HepG2 (cell line): Measurements from ENCODE around the gene FRMD4A. TPM values are rescaled to one million over a fixed set of nuclear protein-coding genes. Genes with fewer than 3 reads are reported as not detected.

Experiments used
- ATAC-seq: fragments of 200-7000 bp; cut with Tn5 transposase; 3 replicates; pipeline ENCODE4 v1.9.1; 2020; ENCODE audit warnings: mild to moderate bottlenecking, moderate library complexity
- BruUV-seq: library from RNA; stranded (reverse); fragments of 400-500 nt; replicated peaks from 2 replicates; lab custom pipeline; 2021; lab: Mats Ljungman, UMichigan
- CTCF ChIA-PET: fragments of 300-600 bp; formaldehyde crosslinking; extraction: SDS; loops from one replicate; lab custom pipeline; 2021; ENCODE audit warnings: low total read pairs, inconsistent platforms, low intra/inter-chr PET ratio; lab: Yijun Ruan, JAX
- POLR2A ChIA-PET: fragments of 350-600 bp; sonication (Branson Sonifier 250); formaldehyde crosslinking; loops from one replicate; lab custom pipeline; 2020; ENCODE audit warnings: antibody characterized with exemption, inconsistent platforms; lab: Yijun Ruan, JAX
- DNase-seq: peaks from one replicate; pipeline ENCODE4 v3.0.0-alpha.2; 2015; ENCODE audit warnings: low spot score
- FAIRE-seq: peaks from 3 replicates; lab custom pipeline; 2011; peaks lifted over from hg19 to GRCh38; lab: Jason Lieb, UNC
- H2AFZ ChIP-seq: one replicate; pipeline ENCODE4 v1.6.1; 2011; ENCODE audit warnings: low read length, inconsistent platforms
- H3K27ac ChIP-seq: fragments of 300-600 bp; 3 replicates; pipeline ENCODE4 v1.8.0; 2011; ENCODE audit warnings: mixed run types, mild to moderate bottlenecking, mixed read lengths, low read length, inconsistent platforms; ENCODE audit not compliant: insufficient read depth; ENCODE audit errors: extremely low read length
- H3K27me3 ChIP-seq, 2 experiments: fragments of 200-600 bp in 1 of 2; 2 replicates in 1 of 2; 3 replicates in 1 of 2; pipeline versions ENCODE4 v1.6.0 to v1.8.0; 2011; ENCODE audit warnings: low read length in 2 of 2, mild to moderate bottlenecking in 2 of 2, moderate library complexity in 2 of 2, inconsistent platforms in 1 of 2; ENCODE audit not compliant: insufficient read depth in 2 of 2, control insufficient read depth in 1 of 2
- H3K36me3 ChIP-seq, 2 experiments: fragments of 200-600 bp in 1 of 2; replicated peaks in 1 of 2; 2 replicates in 1 of 2; 3 replicates in 1 of 2; pipeline versions ENCODE4 v1.5.1 to v1.8.0; 2011; ENCODE audit warnings: low read length in 2 of 2, inconsistent platforms in 1 of 2; ENCODE audit not compliant: insufficient read depth in 2 of 2, control insufficient read depth in 1 of 2
- H3K4me1 ChIP-seq: 2 replicates; pipeline ENCODE4 v1.5.1; 2012; ENCODE audit warnings: low read length, inconsistent platforms; ENCODE audit not compliant: insufficient read depth
- H3K4me2 ChIP-seq: 2 replicates; pipeline ENCODE4 v1.6.0; 2011; ENCODE audit warnings: low read depth, low read length, inconsistent platforms
- H3K4me3 ChIP-seq, 3 experiments: fragments of 200-600 bp in 1 of 3; sonication (generic), shearing (Covaris generic) in 1 of 3; replicated peaks in 1 of 3; 2 replicates each; pipeline ENCODE4 v1.5.1; 2011 to 2016; ENCODE audit warnings: low read length in 3 of 3, inconsistent platforms in 2 of 3, low read depth in 2 of 3, mild to moderate bottlenecking in 2 of 3, control low read depth in 1 of 3, mixed read lengths in 1 of 3; ENCODE audit not compliant: insufficient read depth in 1 of 3
- H3K79me2 ChIP-seq: one replicate; pipeline ENCODE4 v1.6.1; 2011; ENCODE audit warnings: low read length, inconsistent platforms; ENCODE audit not compliant: insufficient read depth
- H3K9ac ChIP-seq: 2 replicates; pipeline ENCODE4 v1.6.0; 2011; ENCODE audit warnings: mild to moderate bottlenecking, low read depth, low read length, inconsistent platforms; ENCODE audit not compliant: insufficient read depth
- H3K9me3 ChIP-seq: 2 replicates; pipeline ENCODE4 v1.5.1; 2012; ENCODE audit warnings: mild to moderate bottlenecking, low read length
- H4K20me1 ChIP-seq: 2 replicates; pipeline ENCODE4 v1.6.0; 2011; ENCODE audit warnings: inconsistent platforms, mild to moderate bottlenecking, low read length, moderate library complexity; ENCODE audit not compliant: insufficient read depth
- CCDC6 ChIP-seq: sonication (generic); formaldehyde crosslinking; IDR thresholded peaks from 2 replicates; pipeline ENCODE4 v1.8.1; 2022; ENCODE audit warnings: mild to moderate bottlenecking, missing genetic modification reagents, moderate library complexity
- HINFP ChIP-seq: sonication (generic); formaldehyde crosslinking; IDR thresholded peaks from 2 replicates; pipeline ENCODE4 v1.4.0; 2020; ENCODE audit warnings: low read depth, mild to moderate bottlenecking, missing genetic modification reagents
- HOXA3 ChIP-seq: sonication (generic); formaldehyde crosslinking; IDR thresholded peaks from 2 replicates; pipeline ENCODE4 v1.5.0; 2020; ENCODE audit warnings: missing genetic modification reagents
- KDM2A ChIP-seq: sonication (generic); formaldehyde crosslinking; IDR thresholded peaks from 2 replicates; pipeline ENCODE4 v1.4.0; 2020; ENCODE audit warnings: low read depth, missing genetic modification reagents, borderline replicate concordance
- MEIS2 ChIP-seq: sonication (generic); formaldehyde crosslinking; IDR thresholded peaks from 2 replicates; pipeline ENCODE4 v1.9.0; 2021; ENCODE audit warnings: mild to moderate bottlenecking, missing genetic modification reagents
- PAX8 ChIP-seq: sonication (generic); formaldehyde crosslinking; IDR thresholded peaks from 2 replicates; pipeline ENCODE4 v1.8.0; 2022; ENCODE audit warnings: mild to moderate bottlenecking, missing genetic modification reagents, borderline replicate concordance
- PAXIP1 ChIP-seq: sonication (generic); formaldehyde crosslinking; conservative IDR thresholded peaks from 2 replicates; pipeline ENCODE4 v1.4.0; 2020; ENCODE audit warnings: mild to moderate bottlenecking, missing genetic modification reagents, moderate library complexity
- RBM39 ChIP-seq: fragments of 200-400 bp; formaldehyde crosslinking; IDR thresholded peaks from one replicate; pipeline ENCODE4 v1.6.1; 2018; ENCODE audit warnings: antibody characterized with exemption, mild to moderate bottlenecking, low read depth, low read length; ENCODE audit not compliant: poor library complexity, severe bottlenecking
- SIX1 ChIP-seq: sonication (generic); formaldehyde crosslinking; IDR thresholded peaks from 2 replicates; pipeline ENCODE4 v1.4.0; 2020; ENCODE audit warnings: missing genetic modification reagents, borderline replicate concordance
- SMAD1 ChIP-seq: sonication (generic); formaldehyde crosslinking; IDR thresholded peaks from 2 replicates; pipeline ENCODE4 v1.4.0; 2020; ENCODE audit warnings: missing genetic modification reagents, low read depth, mild to moderate bottlenecking, borderline replicate concordance
- THYN1 ChIP-seq: sonication (generic); formaldehyde crosslinking; IDR thresholded peaks from 2 replicates; pipeline ENCODE4 v1.8.1; 2023; ENCODE audit warnings: low read depth, mild to moderate bottlenecking, moderate library complexity, missing genetic modification reagents, borderline replicate concordance
- ZNF276 ChIP-seq: sonication (generic); formaldehyde crosslinking; IDR thresholded peaks from 2 replicates; pipeline ENCODE4 v1.4.0; 2020; ENCODE audit warnings: mild to moderate bottlenecking, low read depth, missing genetic modification reagents
- ZNF569 ChIP-seq: sonication (generic); formaldehyde crosslinking; IDR thresholded peaks from 2 replicates; pipeline ENCODE4 v1.5.0; 2020; ENCODE audit warnings: mild to moderate bottlenecking, missing genetic modification reagents, moderate library complexity, borderline replicate concordance
- ZNF644 ChIP-seq: IDR thresholded peaks from 2 replicates; pipeline ENCODE4 v1.6.1; 2016; ENCODE audit warnings: low read depth
- WGBS: methylation state at CpG from one replicate; pipeline ENCODE4 v1.1.6; 2017; ENCODE audit warnings: low lambda C conversion rate; 5-methylcytosine and 5-hydroxymethylcytosine counted together
- in situ Hi-C: cut with HindIII; loops from 2 replicates; pipeline ENCODE4 v1.10.0; 2017; ENCODE audit warnings: low pct_unique_long_range_greater_than_20kb; ENCODE audit not compliant: extremely low pct_ligation_motif_present
- intact Hi-C: fragments of 100-400 bp; cut with micrococcal nuclease; formaldehyde crosslinking; loops from one replicate; pipeline ENCODE4 v1.10.0; 2022; ENCODE audit not compliant: unreplicated experiment
- polyA plus RNA-seq, 8 experiments: library from polyadenylated mRNA; depleted of rRNA in 3 of 8; stranded (reverse) in 7 of 8; unstranded in 1 of 8; fragments of >200 nt; fragmentation: Illumina TruSeq in 4 of 8; extraction: Trizol in 4 of 8; gene quantifications; 2 replicates each; pipeline versions ENCODE4 v1.2.1 to v1.2.3, GENCODE V29; 2011 to 2016; ENCODE audit warnings: low read depth in 4 of 8, missing spikeins in 1 of 8, mixed read lengths in 1 of 8; ENCODE audit not compliant: insufficient read depth in 1 of 8
- total RNA-seq, 5 experiments: library from RNA; depleted of rRNA; stranded (reverse); fragments of >200 nt; fragmentation: Illumina TruSeq; extraction: Trizol; gene quantifications; 2 replicates each; pipeline ENCODE4 v1.2.3, GENCODE V29; 2016; ENCODE audit warnings: low read depth in 1 of 5

FRMD4A gene
- total and polyA plus RNA-seq, 2 of the 13 experiments (the other 11 are each of a cell fraction or from before 2014, with no cell fraction given): 0.09 to 0.26 TPM

GRCh38 chr10:13830385-13830784 is 500.3 kb downstream of the FRMD4A start (continued):
- no peak for TF ChIP-seq ZNF276 (CRISPR knock-in tag)

GRCh38 chr10:13829790-13830189 is 500.9 kb downstream of the FRMD4A start:
- Histone ChIP-seq H3K9ac (no peak overlapping the region), H3K4me3 (no peak overlapping the region), H3K4me2 (no peak overlapping the region), H3K79me2 (no peaks in the 10 kb centered on the region), H3K4me1 (no peaks in the 10 kb centered on the region), H3K36me3 (no peaks in the 10 kb centered on the region), H4K20me1 (no peaks in the 10 kb centered on the region), H3K27ac (no peak overlapping the region), H3K27me3 (peaks cover 0 to 16% of the 10 kb centered on the region in 2 experiments; a peak in 3 of 5 replicates), H3K9me3 (no peaks in the 10 kb centered on the region), H2AFZ (no peak overlapping the region)
- FAIRE-seq: no peak
- 12% methylated on average over 5 of the region's 5 CpGs for WGBS
- ChIA-PET POLR2A (no interaction called here), CTCF (no interaction called here)
- intact Hi-C loops (no loop called here), in situ Hi-C loops (no loop called here)
- ATAC-seq: no peak
- no peak for DNase-seq
- no TSS peak for BruUV-seq
- TF ChIP-seq PAX8 (CRISPR knock-in tag) (no peak), THYN1 (CRISPR knock-in tag) (no peak), CCDC6 (CRISPR knock-in tag) (no peak), MEIS2 (CRISPR knock-in tag) (no peak), HOXA3 (CRISPR knock-in tag) (no peak), ZNF644 (no peak), KDM2A (CRISPR knock-in tag) (no peak), RBM39 (no peak), ZNF569 (CRISPR knock-in tag) (no peak), SIX1 (CRISPR knock-in tag) (no peak), SMAD1 (CRISPR knock-in tag) (no peak), PAXIP1 (CRISPR knock-in tag) (no peak), HINFP (CRISPR knock-in tag) (no peak)
